Loucy (cell line): ENCODE data around the gene SYT1.

Experiments used
- CTCF ChIP-seq: fragments of 200-600 bp; sonication (generic); conservative IDR thresholded peaks from 2 replicates; pipeline ENCODE4 v1.5.1; 2014; ENCODE audit warnings: mild to moderate bottlenecking, antibody characterized with exemption, low read length
- EZH2phosphoT487 ChIP-seq: fragments of 200-600 bp; IDR thresholded peaks from 2 replicates; pipeline ENCODE4 v1.6.1; 2018; ENCODE audit warnings: antibody characterized with exemption, mild to moderate bottlenecking, moderate library complexity, borderline replicate concordance

GRCh38 chr12:78881685-78882084, 17.1 kb downstream of the SYT1 start:
- TF ChIP-seq CTCF = no peak
- no peak for TF ChIP-seq EZH2phosphoT487
